ENCODE measurements around the gene CDH6.
"Not testable (repeated sequence)": the region's sequence is repeated elsewhere in the genome, so short reads cannot be mapped to it uniquely, and the experiment has no call there.

Gene CDH6

GRCh38 chr5:31333475-31333874, 140.0 kb downstream of the CDH6 start:
- no peak for DNase-seq

GRCh38 chr5:31334061-31334860, 140.8 kb downstream of the CDH6 start:
- no peak for DNase-seq

GRCh38 chr5:31335456-31335855, 142.0 kb downstream of the CDH6 start:
- DNase-seq, result no peak

- DNase-seq, result no peak
Observed at GRCh38 chr5:31343946-31344345, 150.5 kb downstream of the CDH6 start.

GRCh38 chr5:31346896-31347551, 153.5 kb downstream of the CDH6 start:
- DNase-seq, result no peak

- DNase-seq, result no peak
Observed at GRCh38 chr5:31347552-31347905, 154.0 kb downstream of the CDH6 start.

GRCh38 chr5:31350395-31350794, 156.9 kb downstream of the CDH6 start:
- DNase-seq, result no peak

- no peak for DNase-seq
Observed at GRCh38 chr5:31355337-31355736, 161.9 kb downstream of the CDH6 start.

GRCh38 chr5:31357038-31357437, 163.6 kb downstream of the CDH6 start:
- no peak for DNase-seq

GRCh38 chr5:31359839-31360238, 166.4 kb downstream of the CDH6 start:
- DNase-seq, result no peak

GRCh38 chr5:31361234-31361633, 167.7 kb downstream of the CDH6 start:
- DNase-seq, result no peak

GRCh38 chr5:31361704-31362528, 168.4 kb downstream of the CDH6 start:
- not testable (repeated sequence) for DNase-seq

GRCh38 chr5:31362529-31362900, 169.0 kb downstream of the CDH6 start:
- no peak for DNase-seq

- DNase-seq, result no peak
Observed at GRCh38 chr5:31362931-31363568, 169.6 kb downstream of the CDH6 start.

GRCh38 chr5:31364881-31365636, 171.6 kb downstream of the CDH6 start:
- DNase-seq, result no peak

GRCh38 chr5:31365776-31366175, 172.3 kb downstream of the CDH6 start:
- DNase-seq, result no peak

- DNase-seq, result no peak
Observed at GRCh38 chr5:31366941-31367340, 173.5 kb downstream of the CDH6 start.

- no peak for DNase-seq
Observed at GRCh38 chr5:31372124-31372523, 178.6 kb downstream of the CDH6 start.

GRCh38 chr5:31375999-31376720, 182.7 kb downstream of the CDH6 start:
- DNase-seq, result no peak

- DNase-seq, result no peak
Observed at GRCh38 chr5:31377274-31377946, 183.9 kb downstream of the CDH6 start.

- DNase-seq, result no peak
Observed at GRCh38 chr5:31378136-31378535, 184.7 kb downstream of the CDH6 start.

Measured in activated CD8-positive, alpha-beta memory T cell treated with anti-CD3 and anti-CD28 coated beads, Interleukin-2, amount 50 U/mL, for 4 hours (primary cell).